HL-60 (cell line): ENCODE data around the gene CACNA1C.

Experiments used
- DNase-seq, 2 experiments: peaks; one replicate each; pipeline ENCODE4 v3.0.0-alpha.2; 2010 to 2020; ENCODE audit warnings: low read depth in 1 of 2, low spot score in 1 of 2
- H3K27ac ChIP-seq: fragments of 250-450 bp; sonication (Bioruptor Pico); replicated peaks from 2 replicates; pipeline ENCODE4 v1.5.1; 2020; ENCODE audit warnings: mild to moderate bottlenecking, moderate library complexity
- H3K27me3 ChIP-seq: fragments of 250-450 bp; sonication (Bioruptor Pico); 2 replicates; pipeline ENCODE4 v1.5.1; 2021; ENCODE audit warnings: mild to moderate bottlenecking, moderate library complexity; ENCODE audit not compliant: insufficient read depth, poor library complexity, severe bottlenecking
- H3K4me3 ChIP-seq: replicated peaks from 2 replicates; pipeline ENCODE4 v1.5.1; 2011; ENCODE audit warnings: mild to moderate bottlenecking, control low read depth, low read length; ENCODE audit not compliant: insufficient read depth
- GABPA ChIP-seq: IDR thresholded peaks from 2 replicates; pipeline ENCODE4 v1.6.1; 2012; ENCODE audit warnings: low read depth
- POLR2AphosphoS5 ChIP-seq: IDR thresholded peaks from 2 replicates; pipeline ENCODE4 v1.6.1; 2012; ENCODE audit warnings: low read depth
- SPI1 ChIP-seq: IDR thresholded peaks from 2 replicates; pipeline ENCODE4 v1.6.1; 2012; ENCODE audit warnings: low read depth, mild to moderate bottlenecking, borderline replicate concordance
- TF ChIP-seq, protein P1 (sequence below): IDR thresholded peaks from one replicate; pipeline ENCODE4 v1.5.1; 2011; ENCODE audit warnings: low read length, control low read depth, inconsistent platforms; ENCODE audit not compliant: insufficient read depth
- TF ChIP-seq, protein P2 (sequence below): IDR thresholded peaks from 2 replicates; pipeline ENCODE4 v1.6.1; 2012; ENCODE audit warnings: low read depth; ENCODE audit not compliant: insufficient replicate concordance

The CACNA1C gene

DNA sequence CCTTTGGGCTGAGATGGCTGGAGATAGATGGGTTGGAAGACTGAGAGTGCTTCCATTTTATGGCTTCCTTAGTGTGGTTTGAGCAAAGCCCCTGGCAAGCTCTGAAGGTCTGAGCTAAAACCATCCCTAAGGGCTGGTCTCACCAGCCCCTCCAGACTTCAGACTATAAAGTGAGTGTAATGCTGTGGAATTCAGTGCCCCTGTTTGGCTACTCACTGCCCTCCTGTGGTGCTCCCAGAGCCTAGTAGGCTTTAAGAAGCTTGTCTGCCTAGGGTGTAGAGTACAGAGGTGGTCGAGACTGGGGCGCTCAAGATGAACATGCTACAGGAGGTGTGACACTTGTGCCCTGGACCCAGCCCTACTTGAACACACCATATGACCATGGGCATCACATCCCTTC lies 495.3 kb downstream of the CACNA1C start:
- no peak overlapping the region for H3K4me3 ChIP-seq
- no peak for DNase-seq
- H3K27me3 ChIP-seq = no peaks in the 10 kb centered on the region
- TF ChIP-seq SPI1 = no peak
- TF ChIP-seq, protein P1, sequence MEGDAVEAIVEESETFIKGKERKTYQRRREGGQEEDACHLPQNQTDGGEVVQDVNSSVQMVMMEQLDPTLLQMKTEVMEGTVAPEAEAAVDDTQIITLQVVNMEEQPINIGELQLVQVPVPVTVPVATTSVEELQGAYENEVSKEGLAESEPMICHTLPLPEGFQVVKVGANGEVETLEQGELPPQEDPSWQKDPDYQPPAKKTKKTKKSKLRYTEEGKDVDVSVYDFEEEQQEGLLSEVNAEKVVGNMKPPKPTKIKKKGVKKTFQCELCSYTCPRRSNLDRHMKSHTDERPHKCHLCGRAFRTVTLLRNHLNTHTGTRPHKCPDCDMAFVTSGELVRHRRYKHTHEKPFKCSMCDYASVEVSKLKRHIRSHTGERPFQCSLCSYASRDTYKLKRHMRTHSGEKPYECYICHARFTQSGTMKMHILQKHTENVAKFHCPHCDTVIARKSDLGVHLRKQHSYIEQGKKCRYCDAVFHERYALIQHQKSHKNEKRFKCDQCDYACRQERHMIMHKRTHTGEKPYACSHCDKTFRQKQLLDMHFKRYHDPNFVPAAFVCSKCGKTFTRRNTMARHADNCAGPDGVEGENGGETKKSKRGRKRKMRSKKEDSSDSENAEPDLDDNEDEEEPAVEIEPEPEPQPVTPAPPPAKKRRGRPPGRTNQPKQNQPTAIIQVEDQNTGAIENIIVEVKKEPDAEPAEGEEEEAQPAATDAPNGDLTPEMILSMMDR = no peak
- TF ChIP-seq, protein P2, sequence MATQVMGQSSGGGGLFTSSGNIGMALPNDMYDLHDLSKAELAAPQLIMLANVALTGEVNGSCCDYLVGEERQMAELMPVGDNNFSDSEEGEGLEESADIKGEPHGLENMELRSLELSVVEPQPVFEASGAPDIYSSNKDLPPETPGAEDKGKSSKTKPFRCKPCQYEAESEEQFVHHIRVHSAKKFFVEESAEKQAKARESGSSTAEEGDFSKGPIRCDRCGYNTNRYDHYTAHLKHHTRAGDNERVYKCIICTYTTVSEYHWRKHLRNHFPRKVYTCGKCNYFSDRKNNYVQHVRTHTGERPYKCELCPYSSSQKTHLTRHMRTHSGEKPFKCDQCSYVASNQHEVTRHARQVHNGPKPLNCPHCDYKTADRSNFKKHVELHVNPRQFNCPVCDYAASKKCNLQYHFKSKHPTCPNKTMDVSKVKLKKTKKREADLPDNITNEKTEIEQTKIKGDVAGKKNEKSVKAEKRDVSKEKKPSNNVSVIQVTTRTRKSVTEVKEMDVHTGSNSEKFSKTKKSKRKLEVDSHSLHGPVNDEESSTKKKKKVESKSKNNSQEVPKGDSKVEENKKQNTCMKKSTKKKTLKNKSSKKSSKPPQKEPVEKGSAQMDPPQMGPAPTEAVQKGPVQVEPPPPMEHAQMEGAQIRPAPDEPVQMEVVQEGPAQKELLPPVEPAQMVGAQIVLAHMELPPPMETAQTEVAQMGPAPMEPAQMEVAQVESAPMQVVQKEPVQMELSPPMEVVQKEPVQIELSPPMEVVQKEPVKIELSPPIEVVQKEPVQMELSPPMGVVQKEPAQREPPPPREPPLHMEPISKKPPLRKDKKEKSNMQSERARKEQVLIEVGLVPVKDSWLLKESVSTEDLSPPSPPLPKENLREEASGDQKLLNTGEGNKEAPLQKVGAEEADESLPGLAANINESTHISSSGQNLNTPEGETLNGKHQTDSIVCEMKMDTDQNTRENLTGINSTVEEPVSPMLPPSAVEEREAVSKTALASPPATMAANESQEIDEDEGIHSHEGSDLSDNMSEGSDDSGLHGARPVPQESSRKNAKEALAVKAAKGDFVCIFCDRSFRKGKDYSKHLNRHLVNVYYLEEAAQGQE = no peak
- TF ChIP-seq GABPA = no peak
- no peak for TF ChIP-seq POLR2AphosphoS5
- H3K27ac ChIP-seq = no peak overlapping the region

DNA sequence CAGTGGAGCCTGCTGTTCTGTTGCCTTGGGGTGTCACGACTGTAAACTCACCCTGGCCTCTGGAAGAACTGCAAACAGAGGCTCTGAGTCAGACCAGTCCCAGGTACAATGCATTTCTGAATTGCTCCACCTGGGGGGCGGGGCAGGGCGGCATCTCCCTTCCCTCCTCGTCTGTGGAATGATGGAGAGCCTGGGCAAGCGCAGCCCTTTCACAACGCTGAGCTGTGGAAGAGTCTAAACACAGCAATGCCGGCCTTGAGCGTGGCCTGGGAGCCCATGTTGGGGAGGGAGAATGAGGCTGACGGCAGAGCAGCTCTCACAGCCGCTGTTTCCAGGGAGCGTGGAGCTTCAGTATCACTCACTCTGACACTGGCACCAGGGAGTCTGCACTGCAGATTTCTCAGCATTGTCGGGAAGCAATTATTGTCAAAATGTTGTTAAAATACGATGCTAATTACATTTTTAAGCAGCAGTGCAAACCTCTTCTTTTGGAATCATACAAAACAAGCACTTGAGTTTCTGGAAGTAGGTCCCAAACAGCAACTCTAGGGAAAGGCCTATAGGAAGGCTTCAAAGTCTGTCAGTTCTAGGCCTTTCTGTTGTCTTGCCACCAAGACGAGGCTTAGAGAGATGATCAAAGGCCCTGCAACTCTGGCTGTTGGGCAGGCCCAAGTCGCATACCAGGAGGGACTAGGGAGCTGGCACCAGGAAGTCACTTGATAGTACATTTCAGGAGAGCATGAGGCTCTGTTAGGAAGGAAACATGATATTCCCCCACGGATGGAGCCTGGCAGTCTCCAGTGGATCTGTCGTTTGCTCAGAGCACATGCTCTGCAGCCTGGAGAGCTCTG lies 498.0 kb downstream of the CACNA1C start:
- Histone ChIP-seq H3K4me3 (no peak overlapping the region), H3K27ac (peak overlapping the region; percentile 43), H3K27me3 (no peaks in the 10 kb centered on the region)
- no peak for DNase-seq
- no peak for TF ChIP-seq GABPA
- TF ChIP-seq POLR2AphosphoS5 = no peak
- TF ChIP-seq, protein P1 = no peak
- TF ChIP-seq SPI1 = no peak
- TF ChIP-seq, protein P2 = no peak

DNA sequence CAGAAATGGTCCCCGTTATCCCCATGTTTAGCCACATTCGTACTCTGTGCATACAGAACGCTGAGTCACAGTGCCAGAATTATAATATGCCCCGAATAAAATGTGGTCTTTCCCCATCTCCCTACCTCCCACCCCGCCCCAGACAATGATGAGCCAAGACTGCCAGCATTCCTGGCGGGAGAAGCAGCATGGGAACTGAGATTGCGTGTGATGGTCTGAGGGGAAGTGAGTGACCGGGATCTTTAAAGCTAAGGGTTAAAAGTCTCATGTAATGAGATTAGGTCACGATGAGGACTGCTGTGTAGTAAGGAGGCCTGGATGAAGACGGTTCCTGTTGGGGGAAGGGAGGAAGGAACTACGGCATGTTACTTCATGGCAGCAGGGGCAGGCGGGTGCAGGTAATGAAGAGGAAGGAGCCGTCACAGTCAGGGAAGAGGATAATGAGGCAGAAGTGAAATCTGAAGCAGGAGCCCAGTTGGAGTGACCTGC lies 498.7 kb downstream of the CACNA1C start:
- DNase-seq = peak; percentile 87 to 89
- no peaks in the 10 kb centered on the region for H3K27me3 ChIP-seq
- no peak overlapping the region for H3K4me3 ChIP-seq
- H3K27ac ChIP-seq = peak overlapping the region; percentile 43
- peak; percentile 78 for TF ChIP-seq SPI1
- TF ChIP-seq, protein P1 = no peak
